Progenitor cell of endocrine pancreas (in vitro differentiated cells): ENCODE data around the gene NGFR. TPM values are rescaled to one million over a fixed set of nuclear protein-coding genes. Genes with fewer than 3 reads are reported as not detected.
A peak's percentile ranks its signal among the peaks of the same experiment; 100 is the strongest.

Source experiments
- DNase-seq: peaks from one replicate; pipeline ENCODE4 v3.0.0; 2021; ENCODE audit warnings: low spot score; ENCODE audit not compliant: unreplicated experiment
- H3K27ac Mint-ChIP-seq: 2 replicates; pipeline ENCODE4 v1.8.0; 2021; ENCODE audit warnings: mild to moderate bottlenecking, moderate library complexity, mixed read lengths
- H3K27me3 Mint-ChIP-seq: 2 replicates; pipeline ENCODE4 v1.8.0; 2021; ENCODE audit warnings: mixed read lengths
- H3K36me3 Mint-ChIP-seq: 2 replicates; pipeline ENCODE4 v1.8.0; 2022; ENCODE audit warnings: mixed read lengths; ENCODE audit not compliant: insufficient read depth
- H3K4me1 Mint-ChIP-seq: 2 replicates; pipeline ENCODE4 v1.8.0; 2021; ENCODE audit warnings: low read depth, mixed read lengths
- H3K4me3 Mint-ChIP-seq: 2 replicates; pipeline ENCODE4 v1.8.0; 2021; ENCODE audit warnings: low read depth, mild to moderate bottlenecking, moderate library complexity, mixed read lengths
- H3K9me3 Mint-ChIP-seq: 2 replicates; pipeline ENCODE4 v1.8.0; 2021; ENCODE audit warnings: low read depth, mixed read lengths
- total RNA-seq: library from RNA; stranded (reverse); gene quantifications from 2 replicates; pipeline ENCODE4 v1.2.1, GENCODE V29; 2021
- TF ChIP-seq, protein P1 (sequence below): fragments of 200-600 bp; sonication (generic); IDR thresholded peaks from one replicate; pipeline ENCODE4 v1.5.0; 2021; ENCODE audit warnings: antibody characterized with exemption, mild to moderate bottlenecking; ENCODE audit not compliant: unreplicated experiment

Gene NGFR
- total RNA-seq, 1 donor from 2014 or later, result 2.7 TPM

- DNase-seq, result no peak
- H3K27me3 Mint-ChIP-seq, result peaks cover 50% of the 10 kb centered on the region
- H3K4me1 Mint-ChIP-seq, result no peaks in the 10 kb centered on the region
- no peaks in the 10 kb centered on the region for H3K36me3 Mint-ChIP-seq
- H3K27ac Mint-ChIP-seq, result no peak overlapping the region
- no peaks in the 10 kb centered on the region for H3K9me3 Mint-ChIP-seq
- TF ChIP-seq, protein P1, sequence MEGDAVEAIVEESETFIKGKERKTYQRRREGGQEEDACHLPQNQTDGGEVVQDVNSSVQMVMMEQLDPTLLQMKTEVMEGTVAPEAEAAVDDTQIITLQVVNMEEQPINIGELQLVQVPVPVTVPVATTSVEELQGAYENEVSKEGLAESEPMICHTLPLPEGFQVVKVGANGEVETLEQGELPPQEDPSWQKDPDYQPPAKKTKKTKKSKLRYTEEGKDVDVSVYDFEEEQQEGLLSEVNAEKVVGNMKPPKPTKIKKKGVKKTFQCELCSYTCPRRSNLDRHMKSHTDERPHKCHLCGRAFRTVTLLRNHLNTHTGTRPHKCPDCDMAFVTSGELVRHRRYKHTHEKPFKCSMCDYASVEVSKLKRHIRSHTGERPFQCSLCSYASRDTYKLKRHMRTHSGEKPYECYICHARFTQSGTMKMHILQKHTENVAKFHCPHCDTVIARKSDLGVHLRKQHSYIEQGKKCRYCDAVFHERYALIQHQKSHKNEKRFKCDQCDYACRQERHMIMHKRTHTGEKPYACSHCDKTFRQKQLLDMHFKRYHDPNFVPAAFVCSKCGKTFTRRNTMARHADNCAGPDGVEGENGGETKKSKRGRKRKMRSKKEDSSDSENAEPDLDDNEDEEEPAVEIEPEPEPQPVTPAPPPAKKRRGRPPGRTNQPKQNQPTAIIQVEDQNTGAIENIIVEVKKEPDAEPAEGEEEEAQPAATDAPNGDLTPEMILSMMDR, result no peak
- H3K4me3 Mint-ChIP-seq, result no peak overlapping the region
Observed at GRCh38 chr17:49452201-49452600, 42.9 kb upstream of the NGFR start.

GRCh38 chr17:49452661-49453060, 42.4 kb upstream of the NGFR start:
- H3K4me3 Mint-ChIP-seq, result no peak overlapping the region
- H3K36me3 Mint-ChIP-seq, result no peaks in the 10 kb centered on the region
- no peaks in the 10 kb centered on the region for H3K9me3 Mint-ChIP-seq

DNA sequence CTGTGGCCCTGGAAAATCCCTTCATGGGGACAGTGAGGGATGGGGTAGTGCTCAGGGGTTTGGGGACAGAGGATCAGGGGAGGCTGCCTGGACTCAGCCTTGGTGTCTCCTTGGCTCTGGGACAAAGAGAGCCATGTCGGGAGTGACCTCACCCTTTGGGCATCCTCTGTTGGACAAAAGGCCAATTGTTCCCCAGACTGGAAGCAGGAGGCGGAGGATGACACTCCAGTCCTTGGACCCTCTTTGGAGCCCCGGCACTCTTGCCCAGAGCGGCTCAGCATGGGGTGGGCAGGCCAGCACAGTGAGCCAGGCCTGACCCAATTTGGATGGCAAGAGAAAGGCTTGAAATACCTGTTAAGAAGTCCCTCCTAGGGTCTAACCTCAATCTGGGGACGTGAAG, 41.0 kb upstream of the NGFR start:
- DNase-seq, result no peak
- TF ChIP-seq, protein P1, result no peak
- Mint-ChIP-seq H3K9me3 (no peaks in the 10 kb centered on the region), H3K4me3 (no peak overlapping the region), H3K27me3 (peaks cover 56% of the 10 kb centered on the region), H3K36me3 (no peaks in the 10 kb centered on the region), H3K27ac (peak overlapping the region; percentile 83), H3K4me1 (no peaks in the 10 kb centered on the region)

More at GRCh38 chr17:49452661-49453060, 42.4 kb upstream of the NGFR start:
- Mint-ChIP-seq H3K27me3 (peaks cover 53% of the 10 kb centered on the region), H3K4me1 (no peaks in the 10 kb centered on the region), H3K27ac (no peak overlapping the region)
- no peak for DNase-seq
- TF ChIP-seq, protein P1, result no peak

DNA sequence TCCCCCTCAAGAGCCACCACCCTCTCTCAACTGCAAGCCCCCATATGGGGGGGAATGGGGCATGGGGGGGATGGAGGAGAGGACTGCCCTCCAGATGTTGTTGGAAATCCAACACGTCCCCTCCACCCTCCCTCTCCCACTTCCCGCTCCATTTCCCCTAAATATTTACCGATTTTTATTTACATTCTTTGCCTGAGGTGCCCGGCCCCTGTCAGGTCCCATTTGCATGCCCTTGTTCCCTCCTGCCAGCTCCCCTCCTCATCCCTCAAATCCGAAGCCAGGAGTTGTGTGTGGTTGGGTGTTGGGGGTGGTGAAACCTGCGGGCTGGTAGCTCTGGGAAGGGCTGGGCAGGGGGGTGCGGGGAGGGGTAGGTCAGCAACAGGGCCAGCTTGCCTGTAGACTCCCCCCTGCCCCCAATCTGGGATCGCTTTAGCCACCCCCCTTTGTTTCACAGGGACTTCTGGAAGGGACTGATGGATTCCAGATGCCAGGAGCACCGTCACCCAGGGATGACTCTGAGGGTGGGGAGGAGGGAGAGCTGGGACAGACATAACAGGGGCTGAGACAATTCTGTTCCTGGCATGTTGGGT, 39.7 kb upstream of the NGFR start:
- no peaks in the 10 kb centered on the region for H3K9me3 Mint-ChIP-seq
- peaks cover 64% of the 10 kb centered on the region for H3K27me3 Mint-ChIP-seq
- TF ChIP-seq, protein P1, result no peak
- H3K4me1 Mint-ChIP-seq, result no peaks in the 10 kb centered on the region
- no peak overlapping the region for H3K27ac Mint-ChIP-seq
- no peak for DNase-seq
- no peak overlapping the region for H3K4me3 Mint-ChIP-seq
- H3K36me3 Mint-ChIP-seq, result no peaks in the 10 kb centered on the region

GRCh38 chr17:49456183-49456965, 38.7 kb upstream of the NGFR start:
- no peaks in the 10 kb centered on the region for H3K36me3 Mint-ChIP-seq
- peaks cover 72% of the 10 kb centered on the region for H3K27me3 Mint-ChIP-seq
- no peak for DNase-seq
- H3K27ac Mint-ChIP-seq, result no peak overlapping the region
- TF ChIP-seq, protein P1, result no peak
- no peaks in the 10 kb centered on the region for H3K9me3 Mint-ChIP-seq
- no peak overlapping the region for H3K4me3 Mint-ChIP-seq
- no peaks in the 10 kb centered on the region for H3K4me1 Mint-ChIP-seq
